OCI-LY1 (cell line): ENCODE data around the gene OR13J1.

Experiments
- CTCF ChIP-seq: fragments of 200-600 bp; sonication (generic), shearing (Covaris generic); IDR thresholded peaks from 2 replicates; pipeline ENCODE4 v1.5.1; 2017; ENCODE audit warnings: mild to moderate bottlenecking, antibody characterized with exemption, low read length, moderate library complexity, mixed read lengths
- EZH2 ChIP-seq: fragments of 200-600 bp; sonication (generic), shearing (Covaris generic); IDR thresholded peaks from 2 replicates; pipeline ENCODE4 v1.8.0; 2017; ENCODE audit warnings: borderline replicate concordance, mixed run types, mild to moderate bottlenecking, antibody characterized with exemption, low read length, moderate library complexity, mixed read lengths

GRCh38 chr9:35831040-35831439, 39.2 kb downstream of the OR13J1 start:
- TF ChIP-seq CTCF (no peak), EZH2 (no peak)
